Transverse colon (tissue), 4 donors: Measurements from ENCODE around the gene ZNF527. TPM values are rescaled to one million over a fixed set of nuclear protein-coding genes. Genes with fewer than 3 reads are reported as not detected.
"Not testable (repeated sequence)": the region's sequence is repeated elsewhere in the genome, so short reads cannot be mapped to it uniquely, and the experiment has no call there.

Experiments
- DNase-seq: peaks from one replicate; pipeline ENCODE4 v3.0.0-alpha.2; 2019
- H3K27ac ChIP-seq, 4 donors: fragments of 200-600 bp; sonication (generic); 2 replicates each; pipeline ENCODE4 v1.5.1; 2016 to 2018; ENCODE audit warnings: inconsistent platforms in 4 of 4
- H3K27me3 ChIP-seq: fragments of 200-600 bp; sonication (generic); 2 replicates; pipeline ENCODE4 v1.5.1; 2017; ENCODE audit warnings: inconsistent platforms
- H3K36me3 ChIP-seq, 4 donors: fragments of 200-600 bp; sonication (generic); 2 replicates each; pipeline ENCODE4 v1.5.1; 2017 to 2019; ENCODE audit warnings: inconsistent platforms in 4 of 4
- H3K4me1 ChIP-seq, 4 donors: fragments of 200-600 bp; sonication (generic); 2 replicates each; pipeline ENCODE4 v1.5.1; 2017 to 2020; ENCODE audit warnings: inconsistent platforms in 4 of 4
- H3K4me3 ChIP-seq, 4 donors: fragments of 200-600 bp; sonication (generic); 1 replicate in 1 of 4; 2 replicates in 3 of 4; pipeline versions ENCODE4 v1.5.1 to v1.6.1; 2017 to 2019; ENCODE audit warnings: inconsistent platforms in 4 of 4
- H3K9me3 ChIP-seq, 2 donors: fragments of 200-600 bp; sonication (generic); 2 replicates each; pipeline ENCODE4 v1.5.1; 2017 to 2019; ENCODE audit warnings: inconsistent platforms in 2 of 2
- EP300 ChIP-seq: sonication (generic); formaldehyde crosslinking; IDR thresholded peaks from one replicate; pipeline ENCODE4 v1.6.1; 2017; ENCODE audit warnings: antibody characterized with exemption, low read depth
- POLR2A ChIP-seq: fragments of 450-650 bp; IDR thresholded peaks from one replicate; pipeline ENCODE4 v1.6.1; 2016; ENCODE audit warnings: antibody characterized with exemption, mild to moderate bottlenecking, moderate library complexity
- POLR2AphosphoS5 ChIP-seq, 3 donors: sonication (generic); formaldehyde crosslinking; IDR thresholded peaks; one replicate each; pipeline ENCODE4 v1.6.1; 2016; ENCODE audit warnings: antibody characterized with exemption in 3 of 3
- WGBS, 2 donors: methylation state at CpG; one replicate each; pipeline ENCODE4 v1.1.5; 2018; ENCODE audit warnings: low coverage in 1 of 2; 5-methylcytosine and 5-hydroxymethylcytosine counted together
- in situ Hi-C, 4 donors: fragments of 200-750 bp; cut with MboI; loops; one replicate each; pipeline versions ENCODE4 v1.15.0 to v1.15.1; 2017; ENCODE audit warnings: low sequenced_read_pairs in 3 of 4, low pct_ligation_motif_present in 1 of 4, low pct_unique_long_range_greater_than_20kb in 1 of 4
- intact Hi-C: fragments of 100-400 bp; cut with DNase I; formaldehyde crosslinking; loops from one replicate; pipeline ENCODE4 v1.15.1; 2023; ENCODE audit warnings: low total_unique reads
- total RNA-seq, 4 donors: library from RNA; depleted of rRNA; stranded (reverse); fragments of >200 nt; gene quantifications; one replicate each; pipeline ENCODE4 v1.1.0, GENCODE V29; 2016
- TF ChIP-seq, protein P1 (sequence below), 5 experiments: fragments of 200-600 bp in 3 of 5; fragments of 450-650 bp in 2 of 5; sonication (generic) in 3 of 5; IDR thresholded peaks; 1 replicate in 2 of 5; 2 replicates in 3 of 5; pipeline ENCODE4 v1.5.1; 2016 to 2017; ENCODE audit warnings: antibody characterized with exemption in 5 of 5, inconsistent platforms in 3 of 5, mild to moderate bottlenecking in 2 of 5, moderate library complexity in 1 of 5

ZNF527 gene
- total RNA-seq, 4 donors from 2014 or later: 3.4 to 29.9 (median 7.1) TPM

- no peak for DNase-seq
- Histone ChIP-seq H3K36me3 (peaks cover 0 to 62% (median 24%) of the 10 kb centered on the region in 4 donors), H3K9me3 (peaks cover 0 to 26% of the 10 kb centered on the region in 2 donors), H3K27ac (no peak overlapping the region), H3K27me3 (no peaks in the 10 kb centered on the region), H3K4me3 (no peak overlapping the region), H3K4me1 (no peaks in the 10 kb centered on the region)
- in situ Hi-C loops (no loop called here), intact Hi-C loops (no loop called here)
- no peak for TF ChIP-seq POLR2A
- no peak for TF ChIP-seq EP300
- TF ChIP-seq POLR2AphosphoS5 (IDR thresholded peaks at IDR 0.05): no peak
These were observed 16.9 kb upstream of the ZNF527 start for GRCh38 chr19:37353968-37354367.

DNA sequence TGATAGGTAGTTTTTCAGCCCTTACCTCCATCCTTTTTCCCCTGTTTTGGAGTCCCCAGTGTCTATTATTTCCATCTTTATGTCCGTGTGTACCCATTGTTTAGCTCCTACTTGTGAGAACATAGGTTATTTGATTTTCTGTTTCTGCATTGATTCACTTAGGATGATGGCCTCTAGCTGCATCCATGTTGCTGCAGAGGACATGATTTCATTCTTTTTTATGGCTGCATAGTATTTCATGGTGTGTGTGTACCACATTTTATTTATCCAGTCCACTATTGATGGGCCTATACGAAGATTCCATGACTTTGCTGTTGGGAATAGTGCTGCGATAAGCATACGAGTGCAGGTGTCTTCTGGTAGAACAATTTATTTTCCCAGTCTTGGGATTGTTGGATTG lies 15.0 kb upstream of the ZNF527 start:
- Histone ChIP-seq H3K4me3 (no peak overlapping the region), H3K36me3 (peaks cover 0 to 82% (median 33%) of the 10 kb centered on the region in 4 donors), H3K9me3 (peaks cover 7 to 31% of the 10 kb centered on the region in 2 donors), H3K27me3 (no peaks in the 10 kb centered on the region), H3K4me1 (no peaks in the 10 kb centered on the region), H3K27ac (no peak overlapping the region)
- TF ChIP-seq, protein P1, sequence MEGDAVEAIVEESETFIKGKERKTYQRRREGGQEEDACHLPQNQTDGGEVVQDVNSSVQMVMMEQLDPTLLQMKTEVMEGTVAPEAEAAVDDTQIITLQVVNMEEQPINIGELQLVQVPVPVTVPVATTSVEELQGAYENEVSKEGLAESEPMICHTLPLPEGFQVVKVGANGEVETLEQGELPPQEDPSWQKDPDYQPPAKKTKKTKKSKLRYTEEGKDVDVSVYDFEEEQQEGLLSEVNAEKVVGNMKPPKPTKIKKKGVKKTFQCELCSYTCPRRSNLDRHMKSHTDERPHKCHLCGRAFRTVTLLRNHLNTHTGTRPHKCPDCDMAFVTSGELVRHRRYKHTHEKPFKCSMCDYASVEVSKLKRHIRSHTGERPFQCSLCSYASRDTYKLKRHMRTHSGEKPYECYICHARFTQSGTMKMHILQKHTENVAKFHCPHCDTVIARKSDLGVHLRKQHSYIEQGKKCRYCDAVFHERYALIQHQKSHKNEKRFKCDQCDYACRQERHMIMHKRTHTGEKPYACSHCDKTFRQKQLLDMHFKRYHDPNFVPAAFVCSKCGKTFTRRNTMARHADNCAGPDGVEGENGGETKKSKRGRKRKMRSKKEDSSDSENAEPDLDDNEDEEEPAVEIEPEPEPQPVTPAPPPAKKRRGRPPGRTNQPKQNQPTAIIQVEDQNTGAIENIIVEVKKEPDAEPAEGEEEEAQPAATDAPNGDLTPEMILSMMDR (IDR thresholded peaks at IDR 0.05): no peak
- no peak for TF ChIP-seq EP300
- no peak for TF ChIP-seq POLR2AphosphoS5 (IDR thresholded peaks at IDR 0.05)
- TF ChIP-seq POLR2A: no peak
- intact Hi-C loops (no loop called here), in situ Hi-C loops (no loop called here)
- DNase-seq: no peak
- 96 to 98% methylated on average over 4 of the region's 4 CpGs for WGBS, 2 donors

GRCh38 chr19:37361994-37362393 lies 8.9 kb upstream of the ZNF527 start:
- Histone ChIP-seq H3K27ac (no peak overlapping the region), H3K27me3 (no peaks in the 10 kb centered on the region), H3K4me3 (no peak overlapping the region), H3K9me3 (peaks cover 27 to 30% of the 10 kb centered on the region in 2 donors), H3K36me3 (peaks cover 0 to 65% (median 32%) of the 10 kb centered on the region in 4 donors), H3K4me1 (no peaks in the 10 kb centered on the region)
- DNase-seq: no peak
- in situ Hi-C loops: no loop called here
- intact Hi-C loops: no loop called here
- TF ChIP-seq POLR2A (no peak), POLR2AphosphoS5 (IDR thresholded peaks at IDR 0.05) (no peak), EP300 (no peak)
- TF ChIP-seq, protein P1 (IDR thresholded peaks at IDR 0.05): no peak
- WGBS, 2 donors: 67 to 85% methylated on average over 1 of the region's 1 CpG

DNA sequence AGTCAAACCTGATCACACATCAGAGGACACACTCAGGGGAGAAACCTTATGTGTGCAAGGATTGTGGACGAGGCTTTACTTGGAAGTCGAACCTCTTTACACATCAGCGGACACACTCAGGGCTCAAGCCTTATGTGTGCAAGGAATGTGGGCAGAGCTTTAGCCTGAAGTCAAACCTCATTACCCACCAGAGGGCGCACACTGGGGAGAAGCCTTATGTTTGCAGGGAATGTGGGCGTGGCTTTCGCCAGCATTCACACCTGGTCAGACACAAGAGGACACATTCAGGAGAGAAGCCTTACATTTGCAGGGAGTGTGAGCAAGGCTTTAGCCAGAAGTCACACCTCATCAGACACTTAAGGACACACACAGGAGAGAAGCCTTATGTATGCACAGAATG lies 8.2 kb upstream of the ZNF527 start:
- Histone ChIP-seq H3K4me1 (no peaks in the 10 kb centered on the region), H3K27ac (no peak overlapping the region), H3K9me3 (peaks cover 22 to 27% of the 10 kb centered on the region in 2 donors), H3K36me3 (peaks cover 0 to 58% (median 29%) of the 10 kb centered on the region in 4 donors), H3K4me3 (no peak overlapping the region), H3K27me3 (no peaks in the 10 kb centered on the region)
- WGBS, 2 donors: 97 to 98% methylated on average over 6 of the region's 6 CpGs
- DNase-seq: no peak
- in situ Hi-C loops: no loop called here
- intact Hi-C loops: no loop called here
- TF ChIP-seq, protein P1 (IDR thresholded peaks at IDR 0.05): no peak
- TF ChIP-seq POLR2AphosphoS5 (IDR thresholded peaks at IDR 0.05): no peak
- TF ChIP-seq EP300: no peak
- no peak for TF ChIP-seq POLR2A

- in situ Hi-C loops, H3K27me3 ChIP-seq: not testable (repeated sequence)
- Histone ChIP-seq H3K9me3 (peaks cover 11 to 13% of the 10 kb centered on the region in 2 donors), H3K36me3 (peaks cover 0 to 15% (median 5%) of the 10 kb centered on the region in 4 donors), H3K27ac (peak overlapping the region; percentile 83 to 91 (median 86)), H3K4me3 (peak overlapping the region; percentile 35 to 58 (median 50)), H3K4me1 (peaks cover 4 to 12% (median 5%) of the 10 kb centered on the region in 4 donors)
- DNase-seq: peak; percentile 27
- TF ChIP-seq, protein P1 (IDR thresholded peaks at IDR 0.05): peak in 1 of 5 experiments; percentile 32
- WGBS, 2 donors: 5 to 8% methylated on average over 4 to 18 of the region's 18 CpGs
- intact Hi-C loops: loop anchor here (5.0 kb wide), 1 partner anchor 972 kb away; no protein-coding TSS in a partner anchor
These were observed 466 bp upstream of the ZNF527 start for GRCh38 chr19:37370386-37370879.
